Erythroblast (primary cell): Measurements from ENCODE around the gene MAN1B1.

Source experiments
- GATA1 ChIP-seq: IDR thresholded peaks from 2 replicates; pipeline ENCODE4 v1.6.1; 2011; ENCODE audit warnings: low read depth, mild to moderate bottlenecking, control low read depth, low read length, moderate library complexity
- POLR2A ChIP-seq: IDR thresholded peaks from 2 replicates; pipeline ENCODE4 v1.6.1; 2011; ENCODE audit warnings: mild to moderate bottlenecking, low read length

GRCh38 chr9:137082222-137082924 lies 4.4 kb upstream of the MAN1B1 start:
- no peak for TF ChIP-seq POLR2A
- no peak for TF ChIP-seq GATA1
